Panc1 (cell line): ENCODE data around the gene TBX20.

Experiments used
- CTCF ChIP-seq: fragments of 450-650 bp; IDR thresholded peaks from 2 replicates; pipeline ENCODE4 v1.5.1; 2017; ENCODE audit warnings: mild to moderate bottlenecking
- POLR2AphosphoS5 ChIP-seq: IDR thresholded peaks from 2 replicates; pipeline ENCODE4 v1.6.1; 2012; ENCODE audit warnings: mild to moderate bottlenecking, low read depth, low read length, moderate library complexity
- REST ChIP-seq, 2 experiments: IDR thresholded peaks; 2 replicates each; pipeline ENCODE4 v1.6.1; 2011 to 2012; ENCODE audit warnings: low read depth in 2 of 2, control low read depth in 1 of 2, low read length in 1 of 2, mild to moderate bottlenecking in 1 of 2, moderate library complexity in 1 of 2; ENCODE audit not compliant: insufficient read depth in 1 of 2
- SIN3A ChIP-seq: IDR thresholded peaks from 2 replicates; pipeline ENCODE4 v1.6.1; 2012; ENCODE audit warnings: low read depth, mild to moderate bottlenecking, low read length, moderate library complexity, borderline replicate concordance; ENCODE audit not compliant: insufficient read depth
- TCF7L2 ChIP-seq: IDR thresholded peaks from 2 replicates; pipeline ENCODE4 v1.6.1; 2011; ENCODE audit warnings: mild to moderate bottlenecking, low read depth, low read length, inconsistent platforms

DNA sequence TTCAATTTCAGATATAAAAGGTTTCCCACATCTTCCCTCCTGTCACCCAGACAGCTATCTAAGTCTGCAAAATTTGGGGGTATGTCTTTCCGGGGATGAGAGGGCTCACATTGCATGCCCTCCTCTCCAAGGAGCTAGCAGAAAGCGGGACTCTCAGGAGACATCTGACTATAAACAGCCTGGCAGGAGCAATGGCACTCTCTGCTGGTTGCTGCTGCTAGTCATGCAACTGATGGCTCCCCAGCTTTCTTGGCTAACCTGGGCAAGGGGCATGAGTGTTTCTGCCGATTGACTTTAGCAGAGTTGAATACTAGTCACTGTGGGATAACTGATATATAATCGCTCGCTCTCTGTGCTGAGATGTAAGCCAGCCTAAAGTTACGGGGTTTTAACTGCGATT, 12.0 kb downstream of the TBX20 start:
- TF ChIP-seq CTCF (peak; percentile 64), SIN3A (no peak), POLR2AphosphoS5 (no peak), TCF7L2 (no peak), REST (IDR thresholded peaks at IDR 0.05; ENCODE audit: insufficient read depth in 1 of 2, low read depth in 2 of 2, low read length in 1 of 2) (no peak)
